Left hindlimb (tissue), 1 donor: Measurements from ENCODE around the gene RUBCN.
A peak's percentile ranks its signal among the peaks of the same experiment; 100 is the strongest.
"Not testable (repeated sequence)": the region's sequence is repeated elsewhere in the genome, so short reads cannot be mapped to it uniquely, and the experiment has no call there.

ENCODE experiments used
- DNase-seq: peaks from one replicate; pipeline ENCODE4 v3.0.0-alpha.2; 2018

RUBCN gene

GRCh38 chr3:197656960-197657359 lies 79.7 kb downstream of the RUBCN start:
- DNase-seq, result not testable (repeated sequence)

- not testable (repeated sequence) for DNase-seq
These were observed 80.6 kb downstream of the RUBCN start for GRCh38 chr3:197656129-197656528.

- DNase-seq, result not testable (repeated sequence)
These were observed 81.7 kb downstream of the RUBCN start for GRCh38 chr3:197654998-197655330.

- DNase-seq, result not testable (repeated sequence)
These were observed 82.4 kb downstream of the RUBCN start for GRCh38 chr3:197654090-197654997.

GRCh38 chr3:197652860-197653259 lies 83.8 kb downstream of the RUBCN start:
- not testable (repeated sequence) for DNase-seq

- not testable (repeated sequence) for DNase-seq
These were observed 89.1 kb downstream of the RUBCN start for GRCh38 chr3:197647649-197648048.

- not testable (repeated sequence) for DNase-seq
These were observed 89.5 kb downstream of the RUBCN start for GRCh38 chr3:197647191-197647590.

- DNase-seq, result not testable (repeated sequence)
These were observed 90.4 kb downstream of the RUBCN start for GRCh38 chr3:197646294-197646693.

GRCh38 chr3:197637556-197637955 lies 99.1 kb downstream of the RUBCN start:
- not testable (repeated sequence) for DNase-seq

- not testable (repeated sequence) for DNase-seq
These were observed 104.7 kb downstream of the RUBCN start for GRCh38 chr3:197631989-197632388.

GRCh38 chr3:197630766-197631165 lies 105.9 kb downstream of the RUBCN start:
- DNase-seq, result not testable (repeated sequence)

GRCh38 chr3:197629286-197629685 lies 107.4 kb downstream of the RUBCN start:
- DNase-seq, result not testable (repeated sequence)

- peak; percentile 93 for DNase-seq
These were observed 108.8 kb downstream of the RUBCN start for GRCh38 chr3:197627772-197628523.

GRCh38 chr3:197627158-197627771 lies 109.4 kb downstream of the RUBCN start:
- DNase-seq, result not testable (repeated sequence)

GRCh38 chr3:197626404-197627157 lies 110.1 kb downstream of the RUBCN start:
- DNase-seq, result not testable (repeated sequence)

- DNase-seq, result not testable (repeated sequence)
These were observed 115.2 kb downstream of the RUBCN start for GRCh38 chr3:197621478-197621877.
